Measurements from ENCODE around the gene MYO6. TPM values are rescaled to one million over a fixed set of nuclear protein-coding genes. Genes with fewer than 3 reads are reported as not detected.

The MYO6 gene
- total and polyA plus RNA-seq, 2 of the 8 experiments (the other 6 are each of a cell fraction or from before 2014, with no cell fraction given): 8.3 to 21.9 TPM

GRCh38 chr6:75843396-75843795, 94.4 kb downstream of the MYO6 start:
- CTCF ChIA-PET (ENCODE audit: partially characterized antibody): interaction anchor here (1.0 kb wide), 1 partner anchor 11 kb away, joined by 3 read pairs; no protein-coding TSS in a partner anchor
- no peak overlapping the region for H4K91ac ChIP-seq (replicated peaks; ENCODE audit: insufficient read length, low read length)

More at GRCh38 chr6:75843396-75843795, 94.4 kb downstream of the MYO6 start:
- Histone ChIP-seq H2BK120ac (replicated peaks; ENCODE audit: low read depth, low read length) (no peak overlapping the region), H3K27ac (ENCODE audit: low read depth, low read length) (no peak overlapping the region), H3K36me3 (ENCODE audit: control insufficient read depth in 2 of 4, insufficient read depth in 4 of 4, low read length in 3 of 4) (peaks cover 0 to 4% (median 0%) of the 10 kb centered on the region in 4 experiments; a peak in 1 of 8 replicates), H4K5ac (ENCODE audit: insufficient read length, low read depth, low read length) (no peak overlapping the region), H3K23me2 (ENCODE audit: low read depth, low read length) (no peaks in the 10 kb centered on the region), H3K4me2 (ENCODE audit: insufficient read depth in 1 of 2, low read depth in 2 of 2, low read length in 2 of 2) (no peak overlapping the region), H2BK12ac (ENCODE audit: low read depth, low read length) (no peak overlapping the region), H2AFZ (ENCODE audit: low read length) (no peak overlapping the region), H3K4me1 (replicated peaks in 1 of 4; ENCODE audit: control insufficient read depth in 3 of 4, insufficient read depth in 4 of 4, low read length in 3 of 4) (no peaks in the 10 kb centered on the region), H2BK15ac (ENCODE audit: low read length) (no peak overlapping the region), H4K20me1 (replicated peaks in 1 of 2; ENCODE audit: control insufficient read depth in 1 of 2, insufficient read depth in 2 of 2, low read length in 2 of 2) (no peaks in the 10 kb centered on the region), H3K4ac (replicated peaks; ENCODE audit: insufficient read length, low read depth, low read length) (no peak overlapping the region), H3K18ac (ENCODE audit: extremely low read depth, low read length) (no peak overlapping the region), H3K14ac (ENCODE audit: insufficient read length) (no peak overlapping the region), H2BK20ac (ENCODE audit: low read length) (no peak overlapping the region), H3K23ac (ENCODE audit: insufficient read length) (no peak overlapping the region), H3K79me2 (ENCODE audit: control insufficient read depth in 1 of 2, insufficient read depth in 2 of 2, low read length in 2 of 2) (no peaks in the 10 kb centered on the region), H3K4me3 (ENCODE audit: extremely low read depth in 1 of 4, insufficient read depth in 2 of 4, low read depth in 3 of 4, low read length in 4 of 4) (no peak overlapping the region), H3K79me1 (ENCODE audit: low read depth, low read length) (no peaks in the 10 kb centered on the region), H3K27me3 (replicated peaks in 1 of 4; ENCODE audit: control insufficient read depth in 3 of 4, extremely low read depth in 1 of 4, insufficient read depth in 3 of 4, low read length in 3 of 4) (no peaks in the 10 kb centered on the region), H2BK5ac (ENCODE audit: low read depth, low read length) (no peak overlapping the region), H2AK5ac (ENCODE audit: low read depth, low read length) (no peak overlapping the region), H3K9ac (replicated peaks in 1 of 4; ENCODE audit: extremely low read depth in 1 of 4, low read depth in 3 of 4, low read length in 3 of 4) (no peak overlapping the region), H4K8ac (ENCODE audit: extremely low read depth, insufficient read depth, low read length) (no peak overlapping the region), H3K9me3 (ENCODE audit: insufficient read depth in 2 of 2, low read depth in 1 of 2, low read length in 1 of 2) (no peaks in the 10 kb centered on the region), H3K56ac (replicated peaks; ENCODE audit: insufficient read length, low read depth, low read length) (no peak overlapping the region)
- TF ChIP-seq SRF (IDR thresholded peaks at IDR 0.05; ENCODE audit: low read depth, low read length) (no peak), GABPA (IDR thresholded peaks at IDR 0.05; ENCODE audit: borderline replicate concordance, insufficient read depth, low read length) (no peak), JUND (IDR thresholded peaks at IDR 0.05; ENCODE audit: low read length) (no peak), TCF12 (IDR thresholded peaks at IDR 0.05; ENCODE audit: low read depth, low read length) (no peak), SP1 (IDR thresholded peaks at IDR 0.05; ENCODE audit: low read depth, low read length) (no peak), SP4 (IDR thresholded peaks at IDR 0.05; ENCODE audit: low read length) (no peak), CHD1 (IDR thresholded peaks at IDR 0.05; ENCODE audit: low read depth, low read length) (no peak), KDM1A (IDR thresholded peaks at IDR 0.05; ENCODE audit: borderline replicate concordance, low read length) (no peak), CBX5 (IDR thresholded peaks at IDR 0.05; ENCODE audit: low read depth, low read length) (no peak), ZNF274 (IDR thresholded peaks at IDR 0.05; ENCODE audit: borderline replicate concordance, extremely low read depth, low read length) (no peak)
- no peak for FAIRE-seq
- POLR2A ChIA-PET (ENCODE audit: partially characterized antibody): no interaction called here
- no peak for DNase-seq (ENCODE audit: low read depth in 1 of 2, low spot score in 2 of 2)
- WGBS, 2 experiments (ENCODE audit: extremely low coverage in 1 of 2, insufficient coverage in 1 of 2, insufficient read length in 1 of 2, insufficient replicate concordance in 2 of 2, low coverage in 1 of 2, low lambda C conversion rate in 2 of 2, missing lambda C conversion rate in 1 of 2): 94% methylated on average over 2 of the region's 2 CpGs; no CpG with 5 or more reads in 1 of the 2 experiments

All from H1 (cell line).